Measurements from ENCODE around the gene TESK2.

The TESK2 gene

GRCh38 chr1:45394342-45394741 lies 96.6 kb downstream of the TESK2 start:
- H3K4ac ChIP-seq (ENCODE audit: low read length) = no peak overlapping the region
- no peaks in the 10 kb centered on the region for H3K4me1 ChIP-seq (ENCODE audit: control insufficient read depth in 2 of 2, insufficient read depth in 1 of 2, low read depth in 1 of 2, low read length in 2 of 2)
- H3K27ac ChIP-seq (replicated peaks; ENCODE audit: low read length) = no peak overlapping the region
- no peak overlapping the region for H4K8ac ChIP-seq (ENCODE audit: low read depth, low read length)
- H3K79me1 ChIP-seq (ENCODE audit: low read depth, low read length) = no peaks in the 10 kb centered on the region
- no peak overlapping the region for H2BK12ac ChIP-seq (ENCODE audit: low read length)
- no peak overlapping the region for H4K91ac ChIP-seq (ENCODE audit: low read depth, low read length, poor library complexity)
- no peak overlapping the region for H3K23ac ChIP-seq (ENCODE audit: low read depth, low read length, poor library complexity)
- no peak overlapping the region for H3K18ac ChIP-seq (ENCODE audit: low read length)
- no peaks in the 10 kb centered on the region for H3K9me3 ChIP-seq (replicated peaks in 1 of 2; ENCODE audit: control insufficient read depth in 2 of 2, insufficient read depth in 1 of 2, low read depth in 1 of 2, low read length in 2 of 2)
- DNase-seq (ENCODE audit: low spot score) = no peak
- H3K4me3 ChIP-seq (ENCODE audit: low read length in 2 of 2) = no peak overlapping the region
- H3K36me3 ChIP-seq (replicated peaks in 1 of 2; ENCODE audit: control insufficient read depth in 2 of 2, insufficient read depth in 2 of 2, low read length in 2 of 2) = no peaks in the 10 kb centered on the region
- H2BK120ac ChIP-seq (ENCODE audit: low read depth, low read length) = no peak overlapping the region
- H3K14ac ChIP-seq (ENCODE audit: low read length) = no peak overlapping the region
- no peak overlapping the region for H3K9ac ChIP-seq (ENCODE audit: low read depth, low read length, poor library complexity)
- H3K27me3 ChIP-seq (ENCODE audit: control insufficient read depth in 3 of 3, insufficient read depth in 3 of 3, low read depth in 1 of 3, low read length in 3 of 3) = no peaks in the 10 kb centered on the region
- no CpG with 5 or more reads among the region's 3 CpGs for WGBS, 2 donors (ENCODE audit: extremely low coverage in 2 of 2, insufficient read length in 2 of 2, insufficient replicate concordance in 1 of 2)
- H2BK5ac ChIP-seq (ENCODE audit: low read length) = no peak overlapping the region
- no peak overlapping the region for H2BK15ac ChIP-seq (ENCODE audit: low read length)
- no peak overlapping the region for H2AK5ac ChIP-seq (ENCODE audit: low read depth, low read length)
- H3K4me2 ChIP-seq (ENCODE audit: insufficient read depth, low read length, poor library complexity, severe bottlenecking) = no peak overlapping the region
- H2AFZ ChIP-seq (ENCODE audit: low read length) = no peak overlapping the region

GRCh38 chr1:45393718-45394302 lies 97.2 kb downstream of the TESK2 start:
- Histone ChIP-seq H3K79me1 (ENCODE audit: low read depth, low read length) (no peaks in the 10 kb centered on the region), H3K9me3 (replicated peaks in 1 of 2; ENCODE audit: control insufficient read depth in 2 of 2, insufficient read depth in 1 of 2, low read depth in 1 of 2, low read length in 2 of 2) (no peaks in the 10 kb centered on the region), H2BK12ac (ENCODE audit: low read length) (no peak overlapping the region), H3K4ac (ENCODE audit: low read length) (no peak overlapping the region), H4K91ac (ENCODE audit: low read depth, low read length, poor library complexity) (no peak overlapping the region), H3K27me3 (ENCODE audit: control insufficient read depth in 3 of 3, insufficient read depth in 3 of 3, low read depth in 1 of 3, low read length in 3 of 3) (no peaks in the 10 kb centered on the region), H2AK5ac (ENCODE audit: low read depth, low read length) (no peak overlapping the region), H3K4me2 (ENCODE audit: insufficient read depth, low read length, poor library complexity, severe bottlenecking) (no peak overlapping the region), H3K4me3 (ENCODE audit: low read length in 2 of 2) (no peak overlapping the region), H3K4me1 (ENCODE audit: control insufficient read depth in 2 of 2, insufficient read depth in 1 of 2, low read depth in 1 of 2, low read length in 2 of 2) (no peaks in the 10 kb centered on the region), H2BK5ac (ENCODE audit: low read length) (no peak overlapping the region), H4K8ac (ENCODE audit: low read depth, low read length) (no peak overlapping the region), H3K14ac (ENCODE audit: low read length) (no peak overlapping the region), H3K36me3 (replicated peaks in 1 of 2; ENCODE audit: control insufficient read depth in 2 of 2, insufficient read depth in 2 of 2, low read length in 2 of 2) (no peaks in the 10 kb centered on the region), H3K23ac (ENCODE audit: low read depth, low read length, poor library complexity) (no peak overlapping the region), H2AFZ (ENCODE audit: low read length) (no peak overlapping the region), H2BK120ac (ENCODE audit: low read depth, low read length) (no peak overlapping the region), H3K27ac (replicated peaks; ENCODE audit: low read length) (no peak overlapping the region), H2BK15ac (ENCODE audit: low read length) (no peak overlapping the region), H3K9ac (ENCODE audit: low read depth, low read length, poor library complexity) (no peak overlapping the region), H3K18ac (ENCODE audit: low read length) (no peak overlapping the region)
- no peak for DNase-seq (ENCODE audit: low spot score)
- no CpG with 5 or more reads among the region's 6 CpGs for WGBS, 2 donors (ENCODE audit: extremely low coverage in 2 of 2, insufficient read length in 2 of 2, insufficient replicate concordance in 1 of 2)

GRCh38 chr1:45386219-45386618 lies 104.7 kb downstream of the TESK2 start:
- no peak overlapping the region for H3K27ac ChIP-seq (replicated peaks; ENCODE audit: low read length)
- H3K9me3 ChIP-seq (replicated peaks in 1 of 2; ENCODE audit: control insufficient read depth in 2 of 2, insufficient read depth in 1 of 2, low read depth in 1 of 2, low read length in 2 of 2) = no peaks in the 10 kb centered on the region
- no CpG with 5 or more reads among the region's 3 CpGs for WGBS, 2 donors (ENCODE audit: extremely low coverage in 2 of 2, insufficient read length in 2 of 2, insufficient replicate concordance in 1 of 2)
- H3K4me1 ChIP-seq (ENCODE audit: control insufficient read depth in 2 of 2, insufficient read depth in 1 of 2, low read depth in 1 of 2, low read length in 2 of 2) = no peaks in the 10 kb centered on the region
- no peak overlapping the region for H2AFZ ChIP-seq (ENCODE audit: low read length)
- no peak overlapping the region for H3K4me2 ChIP-seq (ENCODE audit: insufficient read depth, low read length, poor library complexity, severe bottlenecking)
- no peak overlapping the region for H3K23ac ChIP-seq (ENCODE audit: low read depth, low read length, poor library complexity)
- no peak overlapping the region for H2BK15ac ChIP-seq (ENCODE audit: low read length)
- no peak overlapping the region for H2BK5ac ChIP-seq (ENCODE audit: low read length)
- H4K91ac ChIP-seq (ENCODE audit: low read depth, low read length, poor library complexity) = no peak overlapping the region
- no peak for DNase-seq (ENCODE audit: low spot score)
- no peak overlapping the region for H2BK120ac ChIP-seq (ENCODE audit: low read depth, low read length)
- H3K4ac ChIP-seq (ENCODE audit: low read length) = no peak overlapping the region
- no peak overlapping the region for H3K4me3 ChIP-seq (ENCODE audit: low read length in 2 of 2)
- H4K8ac ChIP-seq (ENCODE audit: low read depth, low read length) = no peak overlapping the region
- no peak overlapping the region for H3K14ac ChIP-seq (ENCODE audit: low read length)
- H3K27me3 ChIP-seq (ENCODE audit: control insufficient read depth in 3 of 3, insufficient read depth in 3 of 3, low read depth in 1 of 3, low read length in 3 of 3) = peaks cover 0 to 2% (median 0%) of the 10 kb centered on the region in 3 experiments
- H2BK12ac ChIP-seq (ENCODE audit: low read length) = no peak overlapping the region
- no peaks in the 10 kb centered on the region for H3K36me3 ChIP-seq (replicated peaks in 1 of 2; ENCODE audit: control insufficient read depth in 2 of 2, insufficient read depth in 2 of 2, low read length in 2 of 2)
- no peaks in the 10 kb centered on the region for H3K79me1 ChIP-seq (ENCODE audit: low read depth, low read length)
- no peak overlapping the region for H3K18ac ChIP-seq (ENCODE audit: low read length)
- no peak overlapping the region for H3K9ac ChIP-seq (ENCODE audit: low read depth, low read length, poor library complexity)
- no peak overlapping the region for H2AK5ac ChIP-seq (ENCODE audit: low read depth, low read length)

GRCh38 chr1:45385302-45385701 lies 105.7 kb downstream of the TESK2 start:
- DNase-seq (ENCODE audit: low spot score) = no peak

More at GRCh38 chr1:45385302-45385701, 105.7 kb downstream of the TESK2 start:
- no peak overlapping the region for H3K9ac ChIP-seq (ENCODE audit: low read depth, low read length, poor library complexity)
- no peaks in the 10 kb centered on the region for H3K9me3 ChIP-seq (replicated peaks in 1 of 2; ENCODE audit: control insufficient read depth in 2 of 2, insufficient read depth in 1 of 2, low read depth in 1 of 2, low read length in 2 of 2)
- no peak overlapping the region for H3K27ac ChIP-seq (replicated peaks; ENCODE audit: low read length)
- H3K4me2 ChIP-seq (ENCODE audit: insufficient read depth, low read length, poor library complexity, severe bottlenecking) = no peak overlapping the region
- H2AFZ ChIP-seq (ENCODE audit: low read length) = no peak overlapping the region
- H2BK5ac ChIP-seq (ENCODE audit: low read length) = no peak overlapping the region
- no peaks in the 10 kb centered on the region for H3K36me3 ChIP-seq (replicated peaks in 1 of 2; ENCODE audit: control insufficient read depth in 2 of 2, insufficient read depth in 2 of 2, low read length in 2 of 2)
- no peak overlapping the region for H3K4ac ChIP-seq (ENCODE audit: low read length)
- no peak overlapping the region for H3K14ac ChIP-seq (ENCODE audit: low read length)
- H3K79me1 ChIP-seq (ENCODE audit: low read depth, low read length) = no peaks in the 10 kb centered on the region
- no peak overlapping the region for H2BK12ac ChIP-seq (ENCODE audit: low read length)
- no peak overlapping the region for H2BK120ac ChIP-seq (ENCODE audit: low read depth, low read length)
- no peak overlapping the region for H2AK5ac ChIP-seq (ENCODE audit: low read depth, low read length)
- no peak overlapping the region for H3K18ac ChIP-seq (ENCODE audit: low read length)
- peaks cover 0 to 2% (median 0%) of the 10 kb centered on the region in 3 experiments for H3K27me3 ChIP-seq (ENCODE audit: control insufficient read depth in 3 of 3, insufficient read depth in 3 of 3, low read depth in 1 of 3, low read length in 3 of 3)
- no CpG with 5 or more reads among the region's 3 CpGs for WGBS, 2 donors (ENCODE audit: extremely low coverage in 2 of 2, insufficient read length in 2 of 2, insufficient replicate concordance in 1 of 2)
- H3K4me1 ChIP-seq (ENCODE audit: control insufficient read depth in 2 of 2, insufficient read depth in 1 of 2, low read depth in 1 of 2, low read length in 2 of 2) = no peaks in the 10 kb centered on the region
- H4K8ac ChIP-seq (ENCODE audit: low read depth, low read length) = no peak overlapping the region
- H3K4me3 ChIP-seq (ENCODE audit: low read length in 2 of 2) = no peak overlapping the region
- H3K23ac ChIP-seq (ENCODE audit: low read depth, low read length, poor library complexity) = no peak overlapping the region
- no peak overlapping the region for H4K91ac ChIP-seq (ENCODE audit: low read depth, low read length, poor library complexity)
- no peak overlapping the region for H2BK15ac ChIP-seq (ENCODE audit: low read length)

Data from neuronal stem cell (in vitro differentiated cells).